Activated CD8-positive, alpha-beta memory T cell treated with anti-CD3 and anti-CD28 coated beads for 48 hours (primary cell): Measurements from ENCODE around the gene UST.

Source experiments
- DNase-seq, 3 experiments: peaks; one replicate each; pipeline ENCODE4 v3.0.0-alpha.2; 2020; ENCODE audit warnings: low read depth in 2 of 3, low spot score in 2 of 3

The UST gene, protein sequence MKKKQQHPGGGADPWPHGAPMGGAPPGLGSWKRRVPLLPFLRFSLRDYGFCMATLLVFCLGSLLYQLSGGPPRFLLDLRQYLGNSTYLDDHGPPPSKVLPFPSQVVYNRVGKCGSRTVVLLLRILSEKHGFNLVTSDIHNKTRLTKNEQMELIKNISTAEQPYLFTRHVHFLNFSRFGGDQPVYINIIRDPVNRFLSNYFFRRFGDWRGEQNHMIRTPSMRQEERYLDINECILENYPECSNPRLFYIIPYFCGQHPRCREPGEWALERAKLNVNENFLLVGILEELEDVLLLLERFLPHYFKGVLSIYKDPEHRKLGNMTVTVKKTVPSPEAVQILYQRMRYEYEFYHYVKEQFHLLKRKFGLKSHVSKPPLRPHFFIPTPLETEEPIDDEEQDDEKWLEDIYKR

DNA sequence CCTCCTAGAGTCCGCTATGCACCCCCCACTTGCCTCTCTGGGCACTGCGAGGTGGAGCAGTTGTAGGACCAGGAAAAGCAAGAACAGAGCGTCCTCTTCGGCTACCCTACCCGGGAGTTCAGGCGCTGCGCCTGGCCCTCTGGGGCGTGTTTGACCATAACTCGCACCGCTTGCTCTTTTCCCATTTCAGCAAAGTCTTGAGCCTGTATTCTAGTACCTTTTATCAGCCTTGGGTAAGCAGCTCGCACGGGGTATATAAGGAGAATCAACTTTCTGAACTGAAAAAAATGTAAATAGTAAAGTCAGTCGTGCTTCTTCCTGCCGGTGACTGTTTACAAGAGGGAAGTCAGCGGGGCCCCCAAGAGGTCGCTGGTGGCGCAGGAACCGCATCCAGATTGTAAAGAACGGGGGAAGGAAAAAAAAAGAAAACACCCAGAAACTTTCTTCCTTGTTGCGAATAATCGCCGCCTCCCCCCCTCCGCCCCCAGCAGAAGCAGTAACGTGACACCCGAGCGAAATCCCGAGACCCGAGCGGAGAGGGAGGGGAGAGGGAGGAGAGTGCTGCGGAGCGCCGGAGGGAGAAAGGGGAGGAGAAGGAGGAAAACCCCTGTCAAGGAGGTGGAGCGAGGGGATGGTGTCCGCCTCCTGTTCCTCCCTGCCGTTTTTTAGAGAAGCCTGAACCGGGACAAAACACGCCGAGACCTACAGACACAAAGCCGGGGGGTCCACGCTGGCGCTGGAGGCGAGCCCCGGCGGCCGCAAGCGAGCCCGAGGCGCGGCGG, at the start of gene UST:
Gene UST (plus strand): TSS at position 668 of the 782 bp plus-strand sequence. CDS start 401 bp downstream, outside the sequence.
- peak in 1 of 3 experiments; percentile 14 for DNase-seq

DNA sequence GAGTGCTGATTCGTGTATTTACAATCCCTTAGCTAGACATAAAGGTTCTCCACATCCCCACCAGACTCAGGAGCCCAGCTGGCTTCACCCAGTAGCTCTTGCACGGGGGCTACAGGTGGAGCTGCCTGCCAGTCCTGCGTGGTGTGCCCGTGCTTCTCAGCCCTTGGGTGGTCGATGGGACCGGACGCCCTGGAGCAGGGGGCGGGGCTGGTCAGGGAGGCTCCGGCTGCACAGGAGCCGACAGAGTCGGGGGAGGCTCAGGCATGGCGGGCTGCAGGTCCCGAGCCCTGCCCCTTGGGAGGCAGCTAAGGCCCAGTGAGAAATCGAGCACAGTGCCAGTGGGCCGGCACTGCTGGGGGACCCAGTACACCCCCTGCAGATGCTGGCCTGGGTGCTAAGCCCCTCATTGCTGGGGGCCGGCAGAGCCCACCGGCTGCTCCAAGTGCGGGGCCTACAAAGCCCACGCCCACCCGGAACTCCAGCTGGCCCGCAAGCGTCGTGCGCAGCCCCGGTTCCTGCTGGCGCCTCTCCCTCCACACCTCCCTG, 48.9 kb upstream of the UST start:
- DNase-seq: no peak

DNA sequence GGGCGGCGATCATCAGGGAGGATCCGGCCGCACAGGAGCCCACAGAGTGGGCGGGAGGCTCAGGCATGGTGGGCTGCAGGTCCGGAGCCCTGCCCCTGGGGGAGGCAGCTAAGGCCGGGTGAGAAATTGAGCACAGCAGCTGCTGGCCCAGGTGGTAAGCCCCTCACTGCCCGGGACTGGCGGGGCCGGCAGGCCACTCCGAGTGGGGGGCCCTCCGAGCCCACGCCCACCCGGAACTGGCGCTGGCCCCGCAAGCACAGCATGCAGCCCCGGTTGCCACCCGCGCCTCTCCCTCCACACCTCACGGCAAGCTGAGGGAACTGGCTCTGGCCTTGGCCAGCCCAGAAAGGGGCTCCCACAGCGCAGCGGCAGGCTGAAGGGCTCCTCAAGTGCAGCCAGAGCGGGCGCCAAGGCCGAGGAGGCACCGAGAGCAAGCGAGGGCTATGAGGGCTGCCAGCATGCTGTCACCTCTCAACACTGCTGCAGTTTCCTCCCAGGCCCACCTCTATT, 48.1 kb upstream of the UST start:
- no peak for DNase-seq

DNA sequence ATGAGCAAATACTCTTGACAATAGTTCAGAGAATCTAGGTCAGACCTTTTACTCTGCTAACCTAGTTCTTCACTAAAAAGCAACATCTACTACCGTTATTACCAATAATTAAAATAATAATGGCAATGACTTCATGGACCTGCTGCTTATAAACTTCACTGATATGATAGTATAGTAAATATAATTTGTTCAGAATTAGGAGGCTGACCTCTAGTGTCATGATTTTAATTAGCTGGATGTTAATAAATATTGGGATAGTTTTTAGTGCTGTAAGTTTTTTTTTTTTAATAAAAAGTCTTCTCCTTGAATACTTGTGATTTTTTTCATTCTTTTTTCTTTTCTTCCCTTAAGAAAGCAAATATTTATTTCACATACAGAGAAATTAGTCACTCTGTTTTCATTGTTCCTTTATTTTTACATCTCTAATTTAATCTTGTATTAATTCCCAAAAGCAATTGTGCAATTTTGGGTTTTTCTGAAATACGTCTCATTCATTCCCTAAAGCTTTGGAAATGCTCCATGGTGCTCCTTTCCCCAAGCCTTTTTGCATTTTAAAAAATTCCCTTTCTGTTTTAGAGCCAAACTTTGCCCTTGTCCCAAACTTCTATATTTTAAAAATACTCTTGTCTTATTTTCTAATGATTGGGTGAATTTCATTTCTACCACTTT, 46.6 kb upstream of the UST start:
- DNase-seq: no peak

DNA sequence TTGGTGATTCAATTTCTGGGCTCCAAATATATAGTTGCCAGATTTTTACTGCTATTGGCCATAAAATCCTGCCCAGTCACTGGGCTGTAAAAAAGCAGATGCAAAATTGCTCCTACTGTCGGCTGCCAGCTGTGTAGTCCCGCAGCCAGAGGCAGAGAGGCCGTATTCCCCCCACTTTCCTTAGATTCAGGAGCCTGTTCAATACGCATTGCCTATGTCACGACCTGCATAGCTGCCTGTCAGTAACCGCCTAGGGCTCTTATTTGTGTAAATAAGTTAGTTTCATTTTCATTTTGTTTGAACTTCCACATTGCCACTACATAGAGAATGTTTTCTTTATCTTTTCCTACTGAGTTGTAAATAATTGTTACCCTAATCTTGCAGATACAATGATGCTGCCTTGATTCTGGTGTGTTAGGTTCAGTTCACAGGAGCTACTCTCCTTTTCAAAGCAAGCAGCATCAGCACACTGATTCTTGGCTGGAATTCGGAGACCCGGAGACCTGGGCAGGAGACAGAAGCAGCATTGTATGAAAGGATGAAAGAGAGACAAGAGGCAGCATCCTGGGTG, 46.0 kb upstream of the UST start:
- DNase-seq: no peak

DNA sequence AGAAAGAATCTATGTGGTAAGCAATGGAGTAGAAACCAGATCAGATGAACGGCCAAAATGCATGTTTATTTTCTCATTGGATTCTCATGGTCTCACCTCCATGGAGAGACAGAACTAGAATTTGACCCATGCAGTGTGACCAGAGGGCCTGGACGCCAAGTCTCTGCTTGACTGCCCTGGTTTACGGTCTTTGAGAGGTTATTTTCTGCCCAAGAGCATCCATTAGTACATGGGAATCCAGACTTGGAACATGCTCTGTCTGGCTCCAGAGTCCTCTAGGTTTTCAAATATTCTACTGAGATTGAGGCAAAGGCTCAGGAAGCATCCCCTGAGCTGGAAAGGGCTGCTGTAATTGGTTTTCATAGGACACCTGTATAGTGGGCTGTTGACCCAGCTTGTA, 45.5 kb upstream of the UST start:
- DNase-seq: no peak

DNA sequence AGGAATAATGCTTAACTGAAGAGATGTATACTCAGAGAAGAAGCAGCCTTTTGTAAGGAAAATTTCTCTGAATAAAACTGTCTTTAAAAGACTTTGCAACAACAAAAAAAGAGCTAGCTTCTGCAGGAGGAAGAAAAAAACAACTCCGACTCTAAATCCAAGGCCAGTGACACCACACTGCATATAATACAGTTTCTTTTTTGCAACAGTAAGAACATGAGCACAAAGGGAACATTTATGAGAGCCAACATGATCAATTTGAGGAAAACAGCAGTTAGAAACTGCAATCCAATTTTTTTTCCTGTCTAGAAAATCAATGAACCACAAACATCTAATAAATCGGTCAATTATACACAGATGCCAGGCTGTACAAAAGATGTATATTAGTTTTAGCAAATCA, 42.9 kb upstream of the UST start:
- no peak for DNase-seq

DNA sequence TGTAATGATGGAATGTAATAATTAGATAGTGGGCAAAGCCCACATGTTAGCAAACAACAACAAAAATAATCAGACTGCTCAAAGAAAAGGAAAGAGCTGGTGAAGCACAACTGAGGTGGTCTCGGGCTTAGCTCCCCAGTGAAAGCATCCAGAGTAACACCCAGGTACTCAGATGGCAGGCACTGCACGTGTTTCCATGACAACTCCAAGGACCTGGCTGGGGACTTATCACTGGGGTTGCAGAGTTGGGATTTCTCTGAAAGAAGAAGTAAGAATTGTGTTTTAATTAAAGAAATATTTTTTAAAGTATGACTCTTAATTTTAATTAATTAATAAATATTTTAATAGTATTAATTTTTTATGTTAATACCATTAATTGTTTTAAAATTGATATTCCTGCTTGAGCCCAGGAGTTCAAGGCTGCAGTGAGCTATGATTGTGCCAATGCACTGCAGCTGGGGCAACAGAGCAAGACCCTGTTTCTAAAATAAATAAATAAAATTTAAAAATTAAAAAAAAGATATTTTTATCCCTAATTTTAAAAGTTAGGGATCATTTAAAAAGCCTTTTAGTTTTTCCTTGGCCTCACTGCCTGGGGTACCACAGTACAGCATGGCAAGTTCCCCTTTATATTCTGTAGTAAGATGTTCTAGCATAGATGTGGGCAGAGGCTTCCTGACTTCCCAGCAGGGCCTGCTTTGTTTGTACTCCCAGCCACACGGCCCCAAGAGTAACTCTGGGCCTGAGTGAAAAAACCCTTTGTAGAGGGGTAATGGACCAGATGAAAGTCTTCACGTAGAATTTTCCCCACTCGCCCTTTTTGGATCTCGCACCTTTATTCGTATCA, 42.2 kb upstream of the UST start:
- no peak for DNase-seq

DNA sequence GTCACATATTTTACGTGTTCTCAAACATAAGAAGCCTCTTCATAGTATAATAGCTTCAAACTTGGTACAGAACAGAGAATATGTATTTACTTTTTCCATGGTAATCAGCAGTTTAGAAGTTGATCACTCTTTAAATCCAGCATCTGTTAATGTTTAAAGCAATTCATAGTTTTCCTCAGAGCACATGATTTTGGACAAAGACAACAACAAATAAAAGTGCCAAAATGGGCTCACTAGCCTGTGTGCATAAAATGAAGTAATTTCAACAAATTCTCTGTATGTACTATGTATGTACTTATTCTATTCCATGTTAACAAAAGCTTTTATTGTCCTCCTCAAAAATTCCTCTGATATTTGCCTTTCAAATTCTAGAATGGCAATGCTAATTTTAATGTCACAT, 38.1 kb upstream of the UST start:
- no peak for DNase-seq

DNA sequence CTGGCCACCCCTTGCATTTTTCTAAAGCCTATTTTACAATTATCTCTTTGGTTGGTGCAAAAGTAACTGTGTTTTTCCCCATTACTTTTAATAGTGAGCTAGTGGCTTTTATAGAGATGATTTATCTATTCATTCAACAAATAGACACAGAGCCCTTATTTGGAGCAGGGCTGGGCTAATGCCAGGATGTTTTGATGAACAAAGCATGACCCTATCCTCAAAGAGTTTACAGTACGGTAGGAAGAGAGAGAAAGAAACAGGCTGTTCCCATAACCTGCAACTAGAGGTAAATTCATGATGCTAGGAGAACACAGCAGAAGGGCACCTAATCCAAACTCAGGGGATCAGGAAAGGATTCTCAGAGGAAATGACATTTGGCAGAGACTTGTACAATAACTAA, 37.3 kb upstream of the UST start:
- DNase-seq: no peak

DNA sequence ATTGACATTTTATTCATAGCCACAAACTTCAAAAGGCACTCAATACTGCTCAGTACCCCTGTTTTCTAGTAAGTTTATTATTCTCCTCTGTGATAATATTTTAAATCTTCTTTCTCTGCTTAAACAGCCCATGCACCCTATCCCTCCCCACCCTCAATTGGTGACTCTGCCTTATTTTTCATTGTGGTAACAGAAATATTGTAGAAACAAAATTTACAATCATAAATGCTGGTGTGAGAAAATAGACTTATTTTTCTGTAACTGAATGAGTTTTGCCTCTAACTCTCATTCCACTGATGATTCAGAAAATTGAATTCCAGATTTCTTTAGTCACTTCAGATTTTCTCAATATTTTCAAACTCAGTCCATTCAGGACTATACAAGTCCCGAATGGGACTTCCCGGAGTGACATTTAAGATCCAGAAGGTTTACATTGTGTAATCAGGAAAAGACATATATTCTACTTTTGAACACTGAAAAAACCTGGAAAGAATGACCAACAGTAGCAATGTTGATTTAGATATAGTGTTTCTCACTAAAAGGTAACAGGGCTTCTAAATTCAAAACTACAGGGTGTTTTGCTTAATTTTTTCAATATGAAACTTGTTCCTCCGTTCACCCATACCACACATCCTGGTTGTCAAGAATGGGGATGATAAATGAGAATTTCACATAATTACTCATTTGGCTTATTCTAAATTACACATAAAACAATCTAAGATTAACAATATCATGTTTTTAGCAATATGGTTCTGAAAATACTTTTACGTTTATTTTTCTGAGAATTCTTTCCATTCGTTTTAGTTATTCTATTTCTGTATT, 34.8 kb upstream of the UST start:
- DNase-seq: no peak

DNA sequence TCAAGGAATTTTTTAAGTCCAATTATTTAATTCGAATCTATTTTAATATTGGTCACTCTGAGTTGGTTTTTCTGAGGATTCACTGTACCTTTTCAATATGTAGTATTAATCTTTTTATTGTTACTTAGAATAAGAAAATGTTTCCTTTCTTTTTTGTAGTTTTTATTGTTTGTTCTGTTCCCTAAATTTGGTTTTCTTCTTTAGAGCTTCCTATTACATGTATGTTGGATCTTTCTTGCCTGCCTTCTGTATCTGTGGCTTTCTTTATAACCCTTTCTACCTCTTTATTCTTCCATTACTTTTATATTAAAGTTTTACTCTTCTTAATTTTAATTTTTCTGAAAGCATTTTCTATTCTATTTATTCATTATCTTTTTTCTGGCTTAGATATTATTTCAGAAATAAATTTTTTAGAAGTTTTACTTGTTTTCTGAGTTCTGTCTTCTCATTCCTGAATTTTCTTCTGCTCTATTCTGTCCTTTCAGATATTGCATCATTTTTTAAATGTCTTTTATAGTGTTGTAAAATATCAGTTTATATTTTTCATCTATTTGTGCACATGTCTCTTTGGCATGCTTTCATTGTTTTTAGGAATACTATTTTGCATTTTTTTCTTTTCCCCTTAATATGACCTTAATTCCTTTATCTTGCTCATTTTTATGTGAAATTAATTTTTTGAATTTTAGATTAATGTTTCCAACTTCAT, 33.6 kb upstream of the UST start:
- DNase-seq: no peak

DNA sequence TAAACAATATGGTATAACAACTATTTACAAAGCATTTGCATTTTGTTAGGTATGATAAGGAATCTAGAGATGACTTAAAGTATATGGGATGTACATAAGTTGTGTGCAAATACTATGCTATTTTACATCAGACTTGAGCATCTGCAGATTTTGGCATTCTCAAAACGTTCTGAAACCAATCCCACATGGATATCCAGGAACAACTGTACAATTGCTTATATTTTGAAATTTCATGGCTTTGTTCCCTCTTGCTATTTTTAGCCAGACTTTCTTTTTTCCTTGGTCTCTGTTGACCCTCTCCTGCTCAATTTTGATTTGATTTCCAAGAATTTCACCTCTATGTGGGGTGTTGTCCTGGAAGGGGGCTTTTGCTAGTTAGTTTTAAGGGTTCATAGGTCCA, 32.9 kb upstream of the UST start:
- no peak for DNase-seq

DNA sequence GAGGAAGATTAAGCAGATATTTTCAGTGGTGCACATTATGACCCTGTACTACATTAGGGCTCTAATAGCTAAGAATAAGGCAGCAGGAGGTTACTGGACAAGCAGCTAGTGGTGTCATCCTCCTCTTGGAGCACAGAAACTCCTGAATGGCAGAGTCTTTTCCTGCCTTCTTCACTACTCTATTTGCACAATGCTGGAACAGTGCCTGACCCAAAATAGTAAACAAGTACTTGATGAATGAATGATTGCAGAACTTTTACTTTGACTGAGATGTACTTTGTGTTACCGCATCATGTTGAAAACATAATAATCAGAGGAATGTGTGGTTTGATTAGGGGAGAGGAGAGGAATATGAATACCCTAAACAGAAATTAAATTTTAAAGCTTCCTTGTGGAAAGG, 30.0 kb upstream of the UST start:
- no peak for DNase-seq

DNA sequence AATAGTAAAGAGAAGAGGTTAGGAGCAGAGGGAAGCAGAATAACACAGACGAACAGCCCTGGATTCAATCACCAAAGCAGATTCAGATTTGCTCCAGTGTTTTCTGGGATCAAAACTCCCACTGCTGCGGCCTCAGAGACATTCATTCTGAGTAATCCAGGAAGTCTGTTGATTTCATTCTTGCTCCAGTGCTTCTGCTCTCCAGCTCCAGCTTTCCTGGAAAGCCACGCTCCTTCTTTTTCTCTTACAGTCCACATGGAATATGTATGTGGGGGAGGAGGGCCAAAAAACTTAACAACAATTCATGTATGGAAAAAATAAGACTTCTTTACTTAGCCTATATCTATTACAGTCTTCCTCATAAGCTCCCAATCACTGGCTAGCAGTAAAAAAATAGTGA, 26.4 kb upstream of the UST start:
- no peak for DNase-seq

DNA sequence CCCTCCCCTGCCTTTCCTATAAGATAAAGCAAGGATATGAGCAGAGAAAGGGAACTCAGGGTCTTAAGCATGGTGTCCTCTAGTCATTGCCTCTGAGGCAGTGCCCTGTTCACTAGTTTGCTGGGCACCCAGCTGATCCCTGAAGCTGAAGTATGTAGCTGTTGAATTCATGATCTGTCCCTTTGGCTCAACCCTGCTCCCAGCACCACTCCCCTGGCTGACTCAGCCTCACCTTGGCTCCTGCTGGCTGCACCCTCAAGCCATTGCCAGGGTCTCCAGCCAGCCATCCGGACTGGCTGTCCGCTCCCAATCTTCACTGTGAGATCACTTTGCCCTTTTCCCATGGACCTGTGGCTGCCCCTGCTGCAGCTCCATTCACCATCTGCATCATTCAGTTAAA, 25.9 kb upstream of the UST start:
- no peak for DNase-seq

DNA sequence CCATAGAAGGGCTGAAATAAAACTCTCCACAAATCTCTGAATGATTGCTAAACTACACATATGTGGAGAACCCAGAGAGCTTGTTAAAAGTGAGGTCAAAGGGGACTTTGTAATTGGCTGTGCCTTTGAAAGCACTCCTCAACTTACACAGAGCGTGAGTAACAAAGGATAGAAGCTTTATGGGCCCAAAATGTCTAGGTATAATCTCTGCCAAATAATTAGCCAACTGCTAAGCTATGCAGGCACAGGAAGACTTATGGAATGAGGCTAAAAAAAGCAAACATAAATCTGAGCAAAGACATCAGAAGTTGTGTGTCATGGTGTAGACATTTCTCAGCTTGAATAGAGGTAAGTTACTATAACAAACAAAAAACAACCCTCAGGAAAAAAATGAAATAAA, 23.3 kb upstream of the UST start:
- no peak for DNase-seq

DNA sequence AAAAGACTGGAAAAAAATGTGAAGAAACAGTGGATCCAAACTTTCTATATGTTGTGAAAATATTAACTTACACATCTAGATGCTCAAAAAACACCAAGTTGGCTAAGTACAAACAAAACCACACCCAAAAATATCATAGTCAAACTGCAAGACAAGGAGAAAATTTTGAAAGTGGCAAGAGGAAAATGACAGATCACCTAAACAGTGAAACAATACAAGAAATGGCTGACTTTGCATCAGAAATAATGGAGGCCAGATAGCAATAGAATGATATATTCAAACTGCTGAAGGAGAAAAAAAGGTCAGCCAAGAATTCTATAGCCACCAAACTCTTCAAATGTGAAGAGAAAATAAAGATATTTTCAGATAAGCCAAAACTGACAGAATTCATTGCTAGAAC, 22.4 kb upstream of the UST start:
- no peak for DNase-seq

DNA sequence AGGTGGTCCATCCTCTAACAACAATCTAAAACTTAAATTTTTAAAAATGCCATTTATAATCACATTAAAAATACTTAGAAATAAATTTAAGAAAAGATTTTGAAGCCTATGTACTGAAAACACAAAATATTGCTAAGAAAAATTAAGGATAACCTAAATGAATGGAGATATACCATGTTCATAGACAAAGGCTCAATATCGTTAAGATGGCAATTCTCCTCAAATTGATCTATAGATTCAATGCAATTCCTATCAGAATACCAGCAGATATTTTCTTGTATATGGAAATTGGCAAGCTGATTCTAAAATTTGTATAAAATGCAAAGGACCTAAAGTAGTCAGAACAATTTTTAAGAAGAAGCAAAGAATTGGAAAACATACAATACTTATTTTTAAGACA, 19.7 kb upstream of the UST start:
- DNase-seq: no peak
